Raji (cell line): ENCODE measurements around the gene UBE2V1.

Source experiments
- POLR2A ChIP-seq: IDR thresholded peaks from 2 replicates; pipeline ENCODE4 v1.6.1; 2011; ENCODE audit warnings: low read depth, low read length, control low read depth; ENCODE audit not compliant: insufficient read depth

UBE2V1 gene

GRCh38 chr20:50110141-50111047 is 2.6 kb downstream of the UBE2V1 start:
- no peak for TF ChIP-seq POLR2A

- TF ChIP-seq POLR2A, result no peak
Measured at GRCh38 chr20:50108556-50109235, 4.3 kb downstream of the UBE2V1 start.

- TF ChIP-seq POLR2A, result no peak
Measured at GRCh38 chr20:50107796-50108331, 5.1 kb downstream of the UBE2V1 start.

- no peak for TF ChIP-seq POLR2A
Measured at GRCh38 chr20:50107086-50107660, 5.8 kb downstream of the UBE2V1 start.

GRCh38 chr20:50101887-50102286 is 11.1 kb downstream of the UBE2V1 start:
- no peak for TF ChIP-seq POLR2A

- TF ChIP-seq POLR2A, result no peak
Measured at GRCh38 chr20:50101281-50101680, 11.7 kb downstream of the UBE2V1 start.

GRCh38 chr20:50100552-50100951 is 12.4 kb downstream of the UBE2V1 start:
- no peak for TF ChIP-seq POLR2A

- no peak for TF ChIP-seq POLR2A
Measured at GRCh38 chr20:50099565-50099991, 13.4 kb downstream of the UBE2V1 start.

GRCh38 chr20:50099113-50099512 is 13.8 kb downstream of the UBE2V1 start:
- TF ChIP-seq POLR2A, result no peak

- TF ChIP-seq POLR2A, result no peak
Measured at GRCh38 chr20:50098259-50098658, 14.7 kb downstream of the UBE2V1 start.

GRCh38 chr20:50097843-50098242 is 15.1 kb downstream of the UBE2V1 start:
- no peak for TF ChIP-seq POLR2A

GRCh38 chr20:50096237-50096636 is 16.7 kb downstream of the UBE2V1 start:
- no peak for TF ChIP-seq POLR2A

GRCh38 chr20:50095476-50096078 is 17.4 kb downstream of the UBE2V1 start:
- no peak for TF ChIP-seq POLR2A

GRCh38 chr20:50094522-50094921 is 18.4 kb downstream of the UBE2V1 start:
- TF ChIP-seq POLR2A, result no peak

GRCh38 chr20:50093240-50093639 is 19.7 kb downstream of the UBE2V1 start:
- TF ChIP-seq POLR2A, result no peak
